ENCODE data around the gene GTF2H1. TPM values are rescaled to one million over a fixed set of nuclear protein-coding genes. Genes with fewer than 3 reads are reported as not detected.

Gene GTF2H1
- total and polyA plus RNA-seq, 2 donors (not counting 1 experiment from before 2014, with no cell fraction given) = 43.7 to 71.9 TPM

GRCh38 chr11:18394275-18394927 lies 72.0 kb downstream of the GTF2H1 start, which contains the start of gene LDHA:
Gene LDHA (plus strand): TSS chr11:18394563. CDS start chr11:18396843, 2,280 bp downstream.
- Histone ChIP-seq H3K4me2 (replicated peaks; ENCODE audit: low read depth, low read length, poor library complexity, severe bottlenecking) (peak within 1 kb of the TSS; percentile 81), H3K27me3 (replicated peaks in 1 of 4; ENCODE audit: control extremely low read depth in 1 of 4, control insufficient read depth in 3 of 4, insufficient read depth in 4 of 4, low read length in 3 of 4) (no peaks in the 10 kb centered on the region), H2AFZ (ENCODE audit: insufficient read depth, low read depth, low read length, poor library complexity, severe bottlenecking) (peak within 1 kb of the TSS; percentile 77), H3K27ac (ENCODE audit: low read length in 2 of 2) (peak within 1 kb of the TSS; percentile 82 to 83), H3K79me2 (ENCODE audit: control insufficient read depth, insufficient read depth, low read length) (peaks cover 47% of the 10 kb centered on the region), H3K9ac (ENCODE audit: low read length) (peak within 1 kb of the TSS; percentile 96), H4K20me1 (ENCODE audit: control insufficient read depth, insufficient read depth, low read length, poor library complexity, severe bottlenecking) (peaks cover 28% of the 10 kb centered on the region), H3K9me3 (ENCODE audit: control extremely low read depth in 1 of 3, control insufficient read depth in 2 of 3, insufficient read depth in 1 of 3, low read length in 2 of 3) (no peaks in the 10 kb centered on the region), H3K4me1 (ENCODE audit: control insufficient read depth in 2 of 2, insufficient read depth in 2 of 2, low read length in 2 of 2) (peaks cover 11 to 15% of the 10 kb centered on the region in 2 donors), H3K4me3 (ENCODE audit: control extremely low read depth in 1 of 5, extremely low read depth in 1 of 5, insufficient read depth in 1 of 5, low read depth in 2 of 5, low read length in 4 of 5) (peak within 1 kb of the TSS; percentile 72 to 96 (median 92)), H3K36me3 (replicated peaks in 1 of 2; ENCODE audit: control extremely low read depth in 1 of 2, control insufficient read depth in 1 of 2, extremely low read depth in 1 of 2, insufficient read depth in 2 of 2, low read length in 1 of 2) (peaks cover 7 to 23% of the 10 kb centered on the region in 2 experiments)
- H3K9me3 Mint-ChIP-seq (ENCODE audit: insufficient read depth) = no peaks in the 10 kb centered on the region
- DNase-seq = peak; percentile 97
- intact Hi-C loops (cut with micrococcal nuclease) = loop anchor here (1.0 to 10.0 kb wide), 5 partner anchors 280 to 1970 kb away; partner anchors contain the start of genes HTATIP2, IGSF22, SAAL1 and TMEM86A
- no peaks in the 10 kb centered on the region for H3K27me3 Mint-ChIP-seq
- TF ChIP-seq EZH2 (IDR thresholded peaks at IDR 0.05; ENCODE audit: borderline replicate concordance, insufficient read depth, low read depth, low read length, poor library complexity, severe bottlenecking) (no peak), CTCF (IDR thresholded peaks at IDR 0.05) (no peak)
- ChIA-PET CTCF (interaction anchor here (1.0 to 2.5 kb wide), 3 partner anchors 43 to 150 kb away, joined by 3 to 15 read pairs (median 11); partner anchors contain the start of genes GTF2H1 and HPS5), POLR2A (interaction anchor here (0.6 to 3.4 kb wide), 5 partner anchors 10 to 240 kb away, joined by 3 to 18 read pairs (median 10); partner anchors contain the start of genes GTF2H1, HPS5, SPTY2D1 and TSG101)
- peaks cover 28% of the 10 kb centered on the region for H3K4me1 Mint-ChIP-seq
- under 1% methylated on average over 60 of the region's 60 CpGs for WGBS (ENCODE audit: insufficient coverage)
- peak within 1 kb of the TSS; percentile 94 for H3K27ac Mint-ChIP-seq
- ATAC-seq (ENCODE audit: low read depth) = peak; percentile 75
- H3K4me3 Mint-ChIP-seq = peak within 1 kb of the TSS; percentile 98
